HepG2 (cell line): ENCODE results near the gene ATP8A2. TPM values are rescaled to one million over a fixed set of nuclear protein-coding genes. Genes with fewer than 3 reads are reported as not detected.

Source experiments
- ATAC-seq: fragments of 200-7000 bp; cut with Tn5 transposase; 3 replicates; pipeline ENCODE4 v1.9.1; 2020; ENCODE audit warnings: mild to moderate bottlenecking, moderate library complexity
- BruUV-seq: library from RNA; stranded (reverse); fragments of 400-500 nt; replicated peaks from 2 replicates; lab custom pipeline; 2021; lab: Mats Ljungman, UMichigan
- CTCF ChIA-PET: fragments of 300-600 bp; formaldehyde crosslinking; extraction: SDS; loops from one replicate; lab custom pipeline; 2021; ENCODE audit warnings: low total read pairs, inconsistent platforms, low intra/inter-chr PET ratio; lab: Yijun Ruan, JAX
- POLR2A ChIA-PET: fragments of 350-600 bp; sonication (Branson Sonifier 250); formaldehyde crosslinking; loops from one replicate; lab custom pipeline; 2020; ENCODE audit warnings: antibody characterized with exemption, inconsistent platforms; lab: Yijun Ruan, JAX
- DNase-seq: peaks from one replicate; pipeline ENCODE4 v3.0.0-alpha.2; 2015; ENCODE audit warnings: low spot score
- FAIRE-seq: peaks from 3 replicates; lab custom pipeline; 2011; peaks lifted over from hg19 to GRCh38; lab: Jason Lieb, UNC
- H2AFZ ChIP-seq: one replicate; pipeline ENCODE4 v1.6.1; 2011; ENCODE audit warnings: low read length, inconsistent platforms
- H3K27ac ChIP-seq: fragments of 300-600 bp; 3 replicates; pipeline ENCODE4 v1.8.0; 2011; ENCODE audit warnings: mixed run types, mild to moderate bottlenecking, mixed read lengths, low read length, inconsistent platforms; ENCODE audit not compliant: insufficient read depth; ENCODE audit errors: extremely low read length
- H3K27me3 ChIP-seq, 2 experiments: fragments of 200-600 bp in 1 of 2; 2 replicates in 1 of 2; 3 replicates in 1 of 2; pipeline versions ENCODE4 v1.6.0 to v1.8.0; 2011; ENCODE audit warnings: low read length in 2 of 2, mild to moderate bottlenecking in 2 of 2, moderate library complexity in 2 of 2, inconsistent platforms in 1 of 2; ENCODE audit not compliant: insufficient read depth in 2 of 2, control insufficient read depth in 1 of 2
- H3K36me3 ChIP-seq, 2 experiments: fragments of 200-600 bp in 1 of 2; replicated peaks in 1 of 2; 2 replicates in 1 of 2; 3 replicates in 1 of 2; pipeline versions ENCODE4 v1.5.1 to v1.8.0; 2011; ENCODE audit warnings: low read length in 2 of 2, inconsistent platforms in 1 of 2; ENCODE audit not compliant: insufficient read depth in 2 of 2, control insufficient read depth in 1 of 2
- H3K4me1 ChIP-seq: 2 replicates; pipeline ENCODE4 v1.5.1; 2012; ENCODE audit warnings: low read length, inconsistent platforms; ENCODE audit not compliant: insufficient read depth
- H3K4me2 ChIP-seq: 2 replicates; pipeline ENCODE4 v1.6.0; 2011; ENCODE audit warnings: low read depth, low read length, inconsistent platforms
- H3K4me3 ChIP-seq, 3 experiments: fragments of 200-600 bp in 1 of 3; sonication (generic), shearing (Covaris generic) in 1 of 3; replicated peaks in 1 of 3; 2 replicates each; pipeline ENCODE4 v1.5.1; 2011 to 2016; ENCODE audit warnings: low read length in 3 of 3, inconsistent platforms in 2 of 3, low read depth in 2 of 3, mild to moderate bottlenecking in 2 of 3, control low read depth in 1 of 3, mixed read lengths in 1 of 3; ENCODE audit not compliant: insufficient read depth in 1 of 3
- H3K79me2 ChIP-seq: one replicate; pipeline ENCODE4 v1.6.1; 2011; ENCODE audit warnings: low read length, inconsistent platforms; ENCODE audit not compliant: insufficient read depth
- H3K9ac ChIP-seq: 2 replicates; pipeline ENCODE4 v1.6.0; 2011; ENCODE audit warnings: mild to moderate bottlenecking, low read depth, low read length, inconsistent platforms; ENCODE audit not compliant: insufficient read depth
- H3K9me3 ChIP-seq: 2 replicates; pipeline ENCODE4 v1.5.1; 2012; ENCODE audit warnings: mild to moderate bottlenecking, low read length
- H4K20me1 ChIP-seq: 2 replicates; pipeline ENCODE4 v1.6.0; 2011; ENCODE audit warnings: inconsistent platforms, mild to moderate bottlenecking, low read length, moderate library complexity; ENCODE audit not compliant: insufficient read depth
- ETS1 ChIP-seq: sonication (generic); formaldehyde crosslinking; IDR thresholded peaks from 2 replicates; pipeline ENCODE4 v1.4.0; 2020; ENCODE audit warnings: missing genetic modification reagents
- FOXK1 ChIP-seq: sonication (generic); formaldehyde crosslinking; IDR thresholded peaks from 2 replicates; pipeline ENCODE4 v1.4.0; 2020; ENCODE audit warnings: low read depth, missing genetic modification reagents, borderline replicate concordance
- HNF4G ChIP-seq, 2 experiments: sonication (generic) in 1 of 2; formaldehyde crosslinking in 1 of 2; IDR thresholded peaks; 2 replicates each; pipeline versions ENCODE4 v1.4.0 to v1.6.1; 2011 to 2020; ENCODE audit warnings: borderline replicate concordance in 2 of 2, low read depth in 2 of 2, mild to moderate bottlenecking in 2 of 2, low read length in 1 of 2, missing genetic modification reagents in 1 of 2, moderate library complexity in 1 of 2
- IKZF1 ChIP-seq: fragments of 450-650 bp; IDR thresholded peaks from 2 replicates; pipeline ENCODE4 v1.7.1; 2016
- JUN ChIP-seq: sonication (generic); formaldehyde crosslinking; IDR thresholded peaks from 2 replicates; pipeline ENCODE4 v1.4.0; 2020; ENCODE audit warnings: mild to moderate bottlenecking, missing genetic modification reagents
- KDM6A ChIP-seq: IDR thresholded peaks from 2 replicates; pipeline ENCODE4 v1.6.1; 2016; ENCODE audit warnings: low read depth
- MXI1 ChIP-seq: IDR thresholded peaks from 3 replicates; pipeline ENCODE4 v1.6.1; 2012; ENCODE audit warnings: low read depth, low read length, inconsistent platforms, borderline replicate concordance
- NCOA2 ChIP-seq: sonication (generic); formaldehyde crosslinking; IDR thresholded peaks from 2 replicates; pipeline ENCODE4 v1.8.0; 2022; ENCODE audit warnings: inconsistent platforms
- NFE2L1 ChIP-seq: sonication (generic); formaldehyde crosslinking; IDR thresholded peaks from 2 replicates; pipeline ENCODE4 v1.4.0; 2020; ENCODE audit warnings: missing genetic modification reagents, mild to moderate bottlenecking, borderline replicate concordance
- SATB2 ChIP-seq: sonication (generic); formaldehyde crosslinking; IDR thresholded peaks from 2 replicates; pipeline ENCODE4 v1.5.0; 2020; ENCODE audit warnings: missing genetic modification reagents
- SETDB1 ChIP-seq: sonication (generic); formaldehyde crosslinking; IDR thresholded peaks from 2 replicates; pipeline ENCODE4 v1.5.1; 2020; ENCODE audit warnings: missing genetic modification reagents, mild to moderate bottlenecking, borderline replicate concordance
- ZNF282 ChIP-seq: fragments of 450-650 bp; IDR thresholded peaks from 2 replicates; pipeline ENCODE4 v1.6.1; 2018; ENCODE audit not compliant: partially characterized antibody
- ZNF678 ChIP-seq: sonication (generic); formaldehyde crosslinking; IDR thresholded peaks from 2 replicates; pipeline ENCODE4 v1.4.0; 2020; ENCODE audit warnings: mild to moderate bottlenecking, missing genetic modification reagents
- WGBS: methylation state at CpG from one replicate; pipeline ENCODE4 v1.1.6; 2017; ENCODE audit warnings: low lambda C conversion rate; 5-methylcytosine and 5-hydroxymethylcytosine counted together
- in situ Hi-C: cut with HindIII; loops from 2 replicates; pipeline ENCODE4 v1.10.0; 2017; ENCODE audit warnings: low pct_unique_long_range_greater_than_20kb; ENCODE audit not compliant: extremely low pct_ligation_motif_present
- intact Hi-C: fragments of 100-400 bp; cut with micrococcal nuclease; formaldehyde crosslinking; loops from one replicate; pipeline ENCODE4 v1.10.0; 2022; ENCODE audit not compliant: unreplicated experiment
- polyA plus RNA-seq, 8 experiments: library from polyadenylated mRNA; depleted of rRNA in 3 of 8; stranded (reverse) in 7 of 8; unstranded in 1 of 8; fragments of >200 nt; fragmentation: Illumina TruSeq in 4 of 8; extraction: Trizol in 4 of 8; gene quantifications; 2 replicates each; pipeline versions ENCODE4 v1.2.1 to v1.2.3, GENCODE V29; 2011 to 2016; ENCODE audit warnings: low read depth in 4 of 8, missing spikeins in 1 of 8, mixed read lengths in 1 of 8; ENCODE audit not compliant: insufficient read depth in 1 of 8
- total RNA-seq, 5 experiments: library from RNA; depleted of rRNA; stranded (reverse); fragments of >200 nt; fragmentation: Illumina TruSeq; extraction: Trizol; gene quantifications; 2 replicates each; pipeline ENCODE4 v1.2.3, GENCODE V29; 2016; ENCODE audit warnings: low read depth in 1 of 5
- TF ChIP-seq, protein P1 (sequence below): sonication (generic); formaldehyde crosslinking; IDR thresholded peaks from 2 replicates; pipeline ENCODE4 v1.5.1; 2020; ENCODE audit warnings: mild to moderate bottlenecking, missing genetic modification reagents, moderate library complexity
- TF ChIP-seq, protein P2 (sequence below): sonication (generic); formaldehyde crosslinking; IDR thresholded peaks from 2 replicates; pipeline ENCODE4 v1.8.1; 2023; ENCODE audit warnings: mild to moderate bottlenecking, missing genetic modification reagents
- TF ChIP-seq, protein P3 (sequence below): IDR thresholded peaks from 2 replicates; pipeline ENCODE4 v1.6.1; 2016; ENCODE audit warnings: mild to moderate bottlenecking, missing biosample characterization, missing genetic modification reagents

ATP8A2 gene
- total and polyA plus RNA-seq, 2 of the 13 experiments (the other 11 are each of a cell fraction or from before 2014, with no cell fraction given) = 0.09 TPM; not detected in 1

DNA sequence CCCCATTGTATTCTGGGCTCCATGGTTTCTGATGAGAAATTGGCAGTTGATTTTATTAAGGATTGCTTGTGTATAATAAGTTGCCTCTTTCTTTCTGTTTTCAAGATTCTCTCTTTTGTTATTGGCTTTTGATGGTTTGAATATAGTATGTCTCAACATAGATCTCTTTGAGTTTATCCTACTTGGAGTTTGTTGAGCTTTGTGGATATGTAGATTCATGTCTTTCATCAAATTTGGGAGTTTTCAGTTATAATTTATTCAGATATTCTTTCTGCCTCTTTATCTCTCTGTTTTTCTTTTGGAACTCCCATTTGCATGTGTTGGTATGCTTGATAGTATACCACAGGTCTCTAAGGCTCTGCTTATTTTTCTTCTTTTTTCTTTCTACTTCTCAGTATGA is 296.6 kb downstream of the ATP8A2 start:
- no peak overlapping the region for H2AFZ ChIP-seq
- no peaks in the 10 kb centered on the region for H3K27me3 ChIP-seq
- BruUV-seq = no TSS peak
- intact Hi-C loops (no loop called here), in situ Hi-C loops (no loop called here)
- no peak for DNase-seq
- no peak for TF ChIP-seq SETDB1
- TF ChIP-seq FOXK1 (CRISPR knock-in tag) = no peak
- TF ChIP-seq HNF4G (IDR thresholded peaks at IDR 0.05; ENCODE audit: borderline replicate concordance, low read depth, low read length) = no peak
- no peak for TF ChIP-seq HNF4G (CRISPR knock-in tag; IDR thresholded peaks at IDR 0.05; ENCODE audit: borderline replicate concordance, low read depth)
- TF ChIP-seq, protein P1, sequence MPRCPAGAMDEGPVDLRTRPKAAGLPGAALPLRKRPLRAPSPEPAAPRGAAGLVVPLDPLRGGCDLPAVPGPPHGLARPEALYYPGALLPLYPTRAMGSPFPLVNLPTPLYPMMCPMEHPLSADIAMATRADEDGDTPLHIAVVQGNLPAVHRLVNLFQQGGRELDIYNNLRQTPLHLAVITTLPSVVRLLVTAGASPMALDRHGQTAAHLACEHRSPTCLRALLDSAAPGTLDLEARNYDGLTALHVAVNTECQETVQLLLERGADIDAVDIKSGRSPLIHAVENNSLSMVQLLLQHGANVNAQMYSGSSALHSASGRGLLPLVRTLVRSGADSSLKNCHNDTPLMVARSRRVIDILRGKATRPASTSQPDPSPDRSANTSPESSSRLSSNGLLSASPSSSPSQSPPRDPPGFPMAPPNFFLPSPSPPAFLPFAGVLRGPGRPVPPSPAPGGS (CRISPR knock-in tag) = no peak
- no peak overlapping the region for H3K4me2 ChIP-seq
- no peaks in the 10 kb centered on the region for H3K79me2 ChIP-seq
- no peak overlapping the region for H3K4me3 ChIP-seq
- ChIA-PET CTCF (no interaction called here), POLR2A (no interaction called here)
- no peak for FAIRE-seq
- no peak overlapping the region for H3K27ac ChIP-seq
- H4K20me1 ChIP-seq = no peaks in the 10 kb centered on the region
- no peaks in the 10 kb centered on the region for H3K4me1 ChIP-seq
- peaks cover 8% of the 10 kb centered on the region for H3K9me3 ChIP-seq
- no peak overlapping the region for H3K9ac ChIP-seq
- H3K36me3 ChIP-seq = no peaks in the 10 kb centered on the region
- no peak for ATAC-seq

GRCh38 chr13:25673711-25674110 is 301.9 kb downstream of the ATP8A2 start:
- Histone ChIP-seq H2AFZ (no peak overlapping the region), H3K4me2 (no peak overlapping the region), H4K20me1 (no peaks in the 10 kb centered on the region), H3K9me3 (peaks cover 7% of the 10 kb centered on the region), H3K4me1 (no peaks in the 10 kb centered on the region), H3K27me3 (no peaks in the 10 kb centered on the region), H3K79me2 (no peaks in the 10 kb centered on the region), H3K4me3 (no peak overlapping the region), H3K36me3 (no peaks in the 10 kb centered on the region), H3K27ac (no peak overlapping the region), H3K9ac (no peak overlapping the region)
- DNase-seq (no peak), ATAC-seq (no peak), FAIRE-seq (no peak)
- POLR2A ChIA-PET = no interaction called here
- in situ Hi-C loops (no loop called here), intact Hi-C loops (no loop called here)
- CTCF ChIA-PET = no interaction called here
- TF ChIP-seq, protein P2, sequence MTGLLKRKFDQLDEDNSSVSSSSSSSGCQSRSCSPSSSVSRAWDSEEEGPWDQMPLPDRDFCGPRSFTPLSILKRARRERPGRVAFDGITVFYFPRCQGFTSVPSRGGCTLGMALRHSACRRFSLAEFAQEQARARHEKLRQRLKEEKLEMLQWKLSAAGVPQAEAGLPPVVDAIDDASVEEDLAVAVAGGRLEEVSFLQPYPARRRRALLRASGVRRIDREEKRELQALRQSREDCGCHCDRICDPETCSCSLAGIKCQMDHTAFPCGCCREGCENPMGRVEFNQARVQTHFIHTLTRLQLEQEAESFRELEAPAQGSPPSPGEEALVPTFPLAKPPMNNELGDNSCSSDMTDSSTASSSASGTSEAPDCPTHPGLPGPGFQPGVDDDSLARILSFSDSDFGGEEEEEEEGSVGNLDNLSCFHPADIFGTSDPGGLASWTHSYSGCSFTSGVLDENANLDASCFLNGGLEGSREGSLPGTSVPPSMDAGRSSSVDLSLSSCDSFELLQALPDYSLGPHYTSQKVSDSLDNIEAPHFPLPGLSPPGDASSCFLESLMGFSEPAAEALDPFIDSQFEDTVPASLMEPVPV (CRISPR knock-in tag) = no peak
- no peak for TF ChIP-seq NCOA2 (CRISPR knock-in tag)
- TF ChIP-seq, protein P3, sequence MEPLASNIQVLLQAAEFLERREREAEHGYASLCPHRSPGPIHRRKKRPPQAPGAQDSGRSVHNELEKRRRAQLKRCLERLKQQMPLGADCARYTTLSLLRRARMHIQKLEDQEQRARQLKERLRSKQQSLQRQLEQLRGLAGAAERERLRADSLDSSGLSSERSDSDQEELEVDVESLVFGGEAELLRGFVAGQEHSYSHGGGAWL (CRISPR knock-in tag) = no peak
- TF ChIP-seq KDM6A (CRISPR knock-in tag) = no peak
- TF ChIP-seq ZNF282 = no peak
- no peak for TF ChIP-seq ETS1 (CRISPR knock-in tag)
- TF ChIP-seq ZNF678 = no peak
- no peak for TF ChIP-seq NFE2L1 (CRISPR knock-in tag)
- TF ChIP-seq JUN (CRISPR knock-in tag) = no peak
- TF ChIP-seq MXI1 = no peak
- no peak for TF ChIP-seq IKZF1
- no peak for TF ChIP-seq SATB2 (CRISPR knock-in tag)
- BruUV-seq = no TSS peak
- WGBS = 4% methylated on average over 5 of the region's 5 CpGs
